NCI-H82 treated with DMSO at 0.1 percent for 48 hours (cell line): Measurements from ENCODE around the gene ZNF687.
"Not testable (repeated sequence)": the region's sequence is repeated elsewhere in the genome, so short reads cannot be mapped to it uniquely, and the experiment has no call there.

Experiments used
- DNase-seq: peaks from one replicate; lab custom pipeline; 2025; ENCODE audit not compliant: unreplicated experiment; lab: John Stamatoyannopoulos, UW

ZNF687 gene

GRCh38 chr1:151281969-151282882, at the start of gene ZNF687:
Gene ZNF687 (plus strand): TSS chr1:151282299. CDS start chr1:151286292, 3,993 bp downstream.
- peak; percentile 99 for DNase-seq

- DNase-seq = no peak
These were observed 46.9 kb upstream of the ZNF687 start for GRCh38 chr1:151235235-151235634.

- no peak for DNase-seq
These were observed 44.2 kb upstream of the ZNF687 start for GRCh38 chr1:151237678-151238466.

- DNase-seq = no peak
These were observed 43.7 kb upstream of the ZNF687 start for GRCh38 chr1:151238467-151238739.

GRCh38 chr1:151242442-151242841, 39.7 kb upstream of the ZNF687 start:
- no peak for DNase-seq

GRCh38 chr1:151243683-151244216, 38.3 kb upstream of the ZNF687 start:
- DNase-seq = peak; percentile 18

GRCh38 chr1:151246786-151247185, 35.3 kb upstream of the ZNF687 start:
- DNase-seq = no peak

- peak; percentile 98 for DNase-seq
These were observed 30.2 kb upstream of the ZNF687 start for GRCh38 chr1:151251656-151252470.

- DNase-seq = peak; percentile 98
These were observed 27.6 kb upstream of the ZNF687 start, which contains the start of gene PSMD4 for GRCh38 chr1:151254217-151255213. Gene PSMD4 (plus strand): TSS chr1:151254734. CDS start chr1:151254783, 49 bp downstream.

- no peak for DNase-seq
These were observed 26.7 kb upstream of the ZNF687 start for GRCh38 chr1:151255381-151255780.

- no peak for DNase-seq
These were observed 22.7 kb upstream of the ZNF687 start for GRCh38 chr1:151259351-151259750.

- no peak for DNase-seq
These were observed 16.5 kb upstream of the ZNF687 start for GRCh38 chr1:151265446-151266236.

GRCh38 chr1:151266315-151266714, 15.8 kb upstream of the ZNF687 start:
- no peak for DNase-seq

- no peak for DNase-seq
These were observed 15.3 kb upstream of the ZNF687 start for GRCh38 chr1:151266821-151267220.

GRCh38 chr1:151267760-151268159, 14.3 kb upstream of the ZNF687 start:
- no peak for DNase-seq

- no peak for DNase-seq
These were observed 8.1 kb upstream of the ZNF687 start for GRCh38 chr1:151273924-151274466.

- DNase-seq = not testable (repeated sequence)
These were observed 6.8 kb upstream of the ZNF687 start for GRCh38 chr1:151275341-151275740.

GRCh38 chr1:151277249-151277648, 4.8 kb upstream of the ZNF687 start:
- DNase-seq = no peak
